OCI-LY1 (cell line): ENCODE measurements around the gene TNFRSF1B.

Source experiments
- H2AFZ ChIP-seq: fragments of 200-600 bp; sonication (generic), shearing (Covaris generic); 2 replicates; pipeline ENCODE4 v1.6.0; 2014; ENCODE audit warnings: antibody characterized with exemption, mild to moderate bottlenecking, low read length
- H3F3A ChIP-seq: fragments of 200-600 bp; sonication (generic), shearing (Covaris generic); 2 replicates; pipeline ENCODE4 v1.6.0; 2014; ENCODE audit warnings: mild to moderate bottlenecking, antibody characterized with exemption, low read length, moderate library complexity; ENCODE audit not compliant: insufficient read depth
- H3K27ac ChIP-seq: fragments of 200-600 bp; sonication (generic); 2 replicates; pipeline ENCODE4 v1.5.1; 2014; ENCODE audit warnings: low read length, mixed run types, mild to moderate bottlenecking, low read depth; ENCODE audit not compliant: poor library complexity, severe bottlenecking
- H3K27me3 ChIP-seq: fragments of 200-600 bp; sonication (generic); 2 replicates; pipeline ENCODE4 v1.6.0; 2014; ENCODE audit warnings: antibody characterized with exemption, mild to moderate bottlenecking, low read length, moderate library complexity; ENCODE audit not compliant: insufficient read depth
- H3K36me3 ChIP-seq: fragments of 200-600 bp; sonication (generic); 2 replicates; pipeline ENCODE4 v1.6.1; 2014; ENCODE audit warnings: mild to moderate bottlenecking, antibody characterized with exemption, low read length, moderate library complexity, mixed read lengths; ENCODE audit not compliant: insufficient read depth
- H3K4me1 ChIP-seq: fragments of 200-600 bp; sonication (generic); 2 replicates; pipeline ENCODE4 v1.5.1; 2014; ENCODE audit warnings: mild to moderate bottlenecking, low read length, moderate library complexity; ENCODE audit not compliant: insufficient read depth, severe bottlenecking
- H3K4me2 ChIP-seq: fragments of 200-600 bp; sonication (generic), shearing (Covaris generic); 2 replicates; pipeline ENCODE4 v1.6.1; 2014; ENCODE audit warnings: low read length
- H3K4me3 ChIP-seq: fragments of 200-600 bp; sonication (generic); 2 replicates; pipeline ENCODE4 v1.5.1; 2014; ENCODE audit warnings: low read length, low read depth, mild to moderate bottlenecking, mixed read lengths; ENCODE audit not compliant: poor library complexity, severe bottlenecking
- H3K79me2 ChIP-seq: fragments of 200-600 bp; shearing (Covaris generic); 2 replicates; pipeline ENCODE4 v1.6.1; 2016; ENCODE audit warnings: mixed run types, low read length, mixed read lengths; ENCODE audit not compliant: insufficient read depth
- H3K9ac ChIP-seq: fragments of 200-600 bp; sonication (generic), shearing (Covaris generic); 2 replicates; pipeline ENCODE4 v1.6.1; 2014; ENCODE audit warnings: mild to moderate bottlenecking, low read length, mixed read lengths
- H3K9me2 ChIP-seq: fragments of 200-600 bp; sonication (generic), shearing (Covaris generic); 2 replicates; pipeline ENCODE4 v1.6.1; 2014; ENCODE audit warnings: low read depth, mild to moderate bottlenecking, low read length, mixed read lengths
- H3K9me3 ChIP-seq: fragments of 200-600 bp; shearing (Covaris generic); 2 replicates; pipeline ENCODE4 v1.6.1; 2014; ENCODE audit warnings: low read length, mixed read lengths
- H4K20me1 ChIP-seq: fragments of 200-600 bp; sonication (generic), shearing (Covaris generic); 2 replicates; pipeline ENCODE4 v1.6.0; 2016; ENCODE audit warnings: mild to moderate bottlenecking, low read length; ENCODE audit not compliant: insufficient read depth
- CTCF ChIP-seq: fragments of 200-600 bp; sonication (generic), shearing (Covaris generic); IDR thresholded peaks from 2 replicates; pipeline ENCODE4 v1.5.1; 2017; ENCODE audit warnings: mild to moderate bottlenecking, antibody characterized with exemption, low read length, moderate library complexity, mixed read lengths
- EZH2 ChIP-seq: fragments of 200-600 bp; sonication (generic), shearing (Covaris generic); IDR thresholded peaks from 2 replicates; pipeline ENCODE4 v1.8.0; 2017; ENCODE audit warnings: borderline replicate concordance, mixed run types, mild to moderate bottlenecking, antibody characterized with exemption, low read length, moderate library complexity, mixed read lengths

TNFRSF1B gene

DNA sequence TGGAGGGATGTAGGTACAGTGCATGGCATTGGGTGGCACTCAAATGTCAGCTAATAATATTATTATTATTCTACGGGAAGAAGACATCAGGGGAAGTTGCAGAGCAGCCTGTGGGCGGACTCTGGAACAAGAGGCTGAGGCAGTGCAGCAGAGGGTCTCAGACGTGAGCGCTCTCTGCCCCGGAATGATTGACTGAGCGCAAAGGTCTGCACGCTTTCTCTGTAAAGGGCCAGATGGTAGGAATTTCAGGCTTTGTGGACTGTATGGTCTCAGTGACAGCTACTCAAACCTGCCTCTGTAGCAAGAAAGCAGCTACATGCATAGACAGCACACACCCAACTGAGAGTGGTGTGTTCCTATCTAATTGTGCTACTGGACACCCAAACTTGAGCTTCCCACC is 33.4 kb downstream of the TNFRSF1B start:
- no peaks in the 10 kb centered on the region for H3K9me3 ChIP-seq
- H3K4me3 ChIP-seq = no peak overlapping the region
- no peak overlapping the region for H3K9ac ChIP-seq
- no peaks in the 10 kb centered on the region for H3K4me1 ChIP-seq
- H3K9me2 ChIP-seq = no peaks in the 10 kb centered on the region
- H4K20me1 ChIP-seq = no peaks in the 10 kb centered on the region
- TF ChIP-seq CTCF (no peak), EZH2 (no peak)
- no peaks in the 10 kb centered on the region for H3K79me2 ChIP-seq
- no peaks in the 10 kb centered on the region for H3K36me3 ChIP-seq
- no peak overlapping the region for H2AFZ ChIP-seq
- no peak overlapping the region for H3K4me2 ChIP-seq
- H3F3A ChIP-seq = no peaks in the 10 kb centered on the region
- H3K27me3 ChIP-seq = no peaks in the 10 kb centered on the region
- H3K27ac ChIP-seq = no peak overlapping the region

DNA sequence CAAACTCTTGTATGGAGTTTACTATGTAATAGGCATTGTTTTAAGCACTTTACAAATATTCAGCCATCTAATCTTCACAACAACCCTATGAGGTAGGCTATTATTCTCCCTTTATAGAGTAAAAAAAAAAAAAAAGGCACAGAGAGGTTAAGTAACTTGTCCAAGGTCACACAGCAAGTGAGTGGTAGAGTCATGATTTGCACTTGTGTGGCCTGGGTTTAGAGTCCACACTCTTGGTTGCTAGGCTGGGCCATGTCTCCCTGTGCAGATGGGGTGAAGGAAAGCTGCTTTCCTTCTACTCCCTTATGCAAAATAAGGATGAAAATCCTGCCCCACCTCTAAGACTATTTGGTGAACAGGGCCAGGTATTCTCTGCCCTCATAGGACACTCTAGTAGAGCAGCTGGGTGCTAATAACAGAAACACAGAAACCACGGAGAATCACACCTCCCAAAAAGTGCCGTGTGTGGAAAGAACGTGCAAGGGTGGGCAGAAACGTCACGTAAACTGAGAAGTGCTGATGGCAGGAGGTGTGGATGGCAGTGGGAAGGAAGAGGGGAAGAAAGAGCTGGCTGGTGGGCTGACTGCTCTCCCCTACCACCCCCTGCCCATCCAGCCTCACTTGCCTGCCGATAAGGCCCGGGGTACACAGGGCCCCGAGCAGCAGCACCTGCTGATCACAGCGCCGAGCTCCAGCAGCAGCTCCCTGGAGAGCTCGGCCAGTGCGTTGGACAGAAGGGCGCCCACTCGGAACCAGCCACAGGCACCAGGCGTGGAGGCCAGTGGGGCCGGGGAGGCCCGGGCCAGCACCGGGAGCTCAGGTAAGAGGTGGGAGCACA is 34.8 kb downstream of the TNFRSF1B start:
- TF ChIP-seq CTCF (no peak), EZH2 (no peak)
- Histone ChIP-seq H3K9me3 (no peaks in the 10 kb centered on the region), H3K79me2 (no peaks in the 10 kb centered on the region), H3F3A (no peaks in the 10 kb centered on the region), H3K36me3 (no peaks in the 10 kb centered on the region), H3K4me2 (no peak overlapping the region), H3K27me3 (no peaks in the 10 kb centered on the region), H3K9ac (no peak overlapping the region), H3K4me3 (no peak overlapping the region), H2AFZ (no peak overlapping the region), H3K4me1 (no peaks in the 10 kb centered on the region), H3K9me2 (no peaks in the 10 kb centered on the region), H4K20me1 (no peaks in the 10 kb centered on the region), H3K27ac (no peak overlapping the region)

DNA sequence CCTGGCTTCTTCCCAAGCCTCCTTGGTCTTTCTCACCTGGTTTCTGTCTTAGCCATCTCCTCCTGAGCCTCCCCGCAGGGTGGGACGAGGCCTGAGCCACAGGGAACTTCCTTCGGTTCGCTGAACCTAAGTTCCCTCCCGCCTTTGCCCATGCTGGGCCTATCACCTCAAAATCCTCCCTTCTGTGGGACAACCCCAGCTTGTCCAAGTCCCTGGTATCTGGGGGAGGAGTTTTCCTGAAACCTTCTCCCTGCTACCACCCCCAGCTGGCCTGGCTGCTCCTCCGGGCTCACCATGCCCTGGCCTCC is 35.4 kb downstream of the TNFRSF1B start:
- H2AFZ ChIP-seq = no peak overlapping the region
- no peaks in the 10 kb centered on the region for H3K4me1 ChIP-seq
- H4K20me1 ChIP-seq = no peaks in the 10 kb centered on the region
- no peaks in the 10 kb centered on the region for H3K9me3 ChIP-seq
- H3K9ac ChIP-seq = no peak overlapping the region
- no peaks in the 10 kb centered on the region for H3F3A ChIP-seq
- no peaks in the 10 kb centered on the region for H3K27me3 ChIP-seq
- no peak overlapping the region for H3K4me3 ChIP-seq
- TF ChIP-seq CTCF (no peak), EZH2 (no peak)
- H3K36me3 ChIP-seq = no peaks in the 10 kb centered on the region
- no peaks in the 10 kb centered on the region for H3K79me2 ChIP-seq
- no peak overlapping the region for H3K4me2 ChIP-seq
- H3K27ac ChIP-seq = no peak overlapping the region
- no peaks in the 10 kb centered on the region for H3K9me2 ChIP-seq
